Neural crest cell (in vitro differentiated cells): ENCODE results near the gene XKRX. TPM values are rescaled to one million over a fixed set of nuclear protein-coding genes. Genes with fewer than 3 reads are reported as not detected.

Experiments
- DNase-seq: peaks from one replicate; pipeline ENCODE4 v3.0.0; 2021; ENCODE audit warnings: low read depth, mixed read lengths, low spot score
- H3K27ac Mint-ChIP-seq: one replicate; pipeline ENCODE4 v1.8.0; 2021; ENCODE audit warnings: mild to moderate bottlenecking, mixed read lengths; ENCODE audit not compliant: unreplicated experiment
- H3K27me3 Mint-ChIP-seq: 2 replicates; pipeline ENCODE4 v1.8.0; 2021; ENCODE audit warnings: low read depth, mild to moderate bottlenecking, mixed read lengths
- H3K36me3 Mint-ChIP-seq: 2 replicates; pipeline ENCODE4 v1.8.0; 2021; ENCODE audit warnings: low read depth, mild to moderate bottlenecking, mixed read lengths
- H3K4me1 Mint-ChIP-seq: 2 replicates; pipeline ENCODE4 v1.8.0; 2021; ENCODE audit warnings: mixed read lengths
- H3K4me3 Mint-ChIP-seq: one replicate; pipeline ENCODE4 v1.8.0; 2021; ENCODE audit warnings: mild to moderate bottlenecking, mixed read lengths
- H3K9me3 Mint-ChIP-seq: 2 replicates; pipeline ENCODE4 v1.8.0; 2021; ENCODE audit warnings: mixed read lengths
- total RNA-seq: library from RNA; stranded (reverse); gene quantifications from 2 replicates; pipeline ENCODE4 v1.2.1, GENCODE V29; 2021
- TF ChIP-seq, protein P1 (sequence below): fragments of 200-600 bp; sonication (generic); conservative IDR thresholded peaks from 2 replicates; pipeline ENCODE4 v1.5.0; 2021; ENCODE audit warnings: antibody characterized with exemption, mild to moderate bottlenecking

Gene XKRX
- total RNA-seq, 1 donor from 2014 or later: 0.51 TPM

DNA sequence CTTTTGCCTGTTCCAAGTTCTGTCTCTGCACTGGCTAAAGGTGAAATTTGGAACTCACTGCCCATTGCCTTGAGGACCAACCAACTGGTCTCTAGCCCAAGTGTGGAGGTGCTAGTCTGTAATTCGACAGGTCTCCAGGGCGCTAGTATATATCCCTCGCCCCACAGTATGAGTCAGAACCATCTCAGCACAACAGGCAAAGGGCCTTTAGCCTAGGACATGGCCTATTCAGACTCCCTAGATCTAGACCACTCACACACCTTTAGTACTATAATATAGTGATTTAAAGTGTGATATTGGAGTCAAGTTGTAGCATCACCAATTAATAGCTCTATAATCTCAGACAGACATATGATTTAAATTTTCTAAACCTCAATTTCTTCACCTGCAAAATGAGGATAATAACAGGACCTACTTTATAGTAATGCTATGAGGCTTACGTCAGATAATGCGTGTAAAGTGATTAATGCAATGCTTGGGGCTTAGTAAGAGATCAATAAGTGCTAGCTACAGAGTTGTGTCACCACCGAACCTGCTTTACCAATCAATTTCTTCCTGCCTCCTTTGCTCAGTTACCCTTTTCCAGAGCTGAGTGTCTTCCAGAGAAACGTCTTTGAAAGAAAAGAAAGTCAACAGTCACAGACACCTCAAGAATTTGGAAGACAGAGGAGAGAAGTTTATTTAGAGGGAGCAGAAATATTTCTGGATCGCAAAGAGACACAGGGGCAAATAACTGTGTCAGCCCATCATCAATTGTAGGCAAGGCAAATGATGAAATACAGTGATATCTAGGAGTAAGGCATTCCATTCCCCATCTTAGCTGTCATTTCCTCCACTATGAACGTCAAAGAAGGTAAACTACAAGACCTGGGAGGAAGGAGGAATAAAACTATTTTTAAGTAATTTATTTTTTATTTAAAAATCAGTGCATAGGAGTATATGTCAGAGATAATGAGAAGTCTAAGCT, 56.8 kb downstream of the XKRX start:
- H3K4me1 Mint-ChIP-seq: no peaks in the 10 kb centered on the region
- no peak overlapping the region for H3K27ac Mint-ChIP-seq
- H3K9me3 Mint-ChIP-seq: no peaks in the 10 kb centered on the region

DNA sequence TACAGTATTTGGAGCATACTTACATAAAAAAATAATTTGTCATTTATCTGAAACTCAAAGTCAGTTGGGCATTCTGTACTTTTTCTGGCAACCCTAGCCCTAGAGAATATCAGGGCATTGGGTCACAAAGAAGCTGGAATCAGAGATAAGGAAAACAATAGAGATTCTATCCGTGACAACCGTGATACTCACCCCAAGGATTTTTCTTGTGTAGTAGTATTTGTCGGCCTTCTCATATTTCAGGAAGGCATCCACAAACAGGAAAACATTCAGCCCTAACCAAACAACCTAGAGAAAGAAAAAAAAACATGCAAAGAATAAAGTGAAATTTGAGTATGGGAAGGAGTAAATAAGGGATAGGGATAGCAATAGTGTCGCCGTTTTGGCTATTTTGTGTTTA, 58.2 kb downstream of the XKRX start:
- H3K4me3 Mint-ChIP-seq: no peak overlapping the region
- no peak for DNase-seq
- TF ChIP-seq, protein P1, sequence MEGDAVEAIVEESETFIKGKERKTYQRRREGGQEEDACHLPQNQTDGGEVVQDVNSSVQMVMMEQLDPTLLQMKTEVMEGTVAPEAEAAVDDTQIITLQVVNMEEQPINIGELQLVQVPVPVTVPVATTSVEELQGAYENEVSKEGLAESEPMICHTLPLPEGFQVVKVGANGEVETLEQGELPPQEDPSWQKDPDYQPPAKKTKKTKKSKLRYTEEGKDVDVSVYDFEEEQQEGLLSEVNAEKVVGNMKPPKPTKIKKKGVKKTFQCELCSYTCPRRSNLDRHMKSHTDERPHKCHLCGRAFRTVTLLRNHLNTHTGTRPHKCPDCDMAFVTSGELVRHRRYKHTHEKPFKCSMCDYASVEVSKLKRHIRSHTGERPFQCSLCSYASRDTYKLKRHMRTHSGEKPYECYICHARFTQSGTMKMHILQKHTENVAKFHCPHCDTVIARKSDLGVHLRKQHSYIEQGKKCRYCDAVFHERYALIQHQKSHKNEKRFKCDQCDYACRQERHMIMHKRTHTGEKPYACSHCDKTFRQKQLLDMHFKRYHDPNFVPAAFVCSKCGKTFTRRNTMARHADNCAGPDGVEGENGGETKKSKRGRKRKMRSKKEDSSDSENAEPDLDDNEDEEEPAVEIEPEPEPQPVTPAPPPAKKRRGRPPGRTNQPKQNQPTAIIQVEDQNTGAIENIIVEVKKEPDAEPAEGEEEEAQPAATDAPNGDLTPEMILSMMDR: no peak
- no peaks in the 10 kb centered on the region for H3K36me3 Mint-ChIP-seq
- no peaks in the 10 kb centered on the region for H3K4me1 Mint-ChIP-seq
- no peak overlapping the region for H3K27ac Mint-ChIP-seq
- no peaks in the 10 kb centered on the region for H3K9me3 Mint-ChIP-seq
- no peaks in the 10 kb centered on the region for H3K27me3 Mint-ChIP-seq

More for the DNA sequence above, 56.8 kb downstream of the XKRX start:
- H3K36me3 Mint-ChIP-seq: no peaks in the 10 kb centered on the region
- H3K27me3 Mint-ChIP-seq: no peaks in the 10 kb centered on the region
- no peak overlapping the region for H3K4me3 Mint-ChIP-seq
- no peak for DNase-seq
- TF ChIP-seq, protein P1: no peak

DNA sequence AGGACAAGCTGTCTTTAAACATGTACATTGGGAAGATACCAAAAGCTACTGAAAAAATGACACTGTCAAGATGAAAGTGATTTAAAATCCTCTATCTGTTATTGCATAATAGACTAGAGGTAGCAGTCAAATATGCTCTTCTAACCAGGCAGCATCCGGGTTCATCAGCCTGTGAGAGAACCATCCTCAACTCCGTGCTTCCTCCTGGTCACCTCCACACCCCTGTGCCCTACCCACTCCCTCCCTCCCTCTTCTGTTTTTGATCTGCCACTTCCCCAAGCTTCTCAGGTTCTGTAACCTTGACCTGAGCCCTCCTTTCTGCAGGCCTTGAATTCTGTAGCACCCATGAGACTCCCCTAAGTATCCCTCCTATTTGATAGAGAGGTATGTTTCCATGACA, 60.4 kb downstream of the XKRX start:
- Mint-ChIP-seq H3K4me3 (no peak overlapping the region), H3K27me3 (no peaks in the 10 kb centered on the region)

DNA sequence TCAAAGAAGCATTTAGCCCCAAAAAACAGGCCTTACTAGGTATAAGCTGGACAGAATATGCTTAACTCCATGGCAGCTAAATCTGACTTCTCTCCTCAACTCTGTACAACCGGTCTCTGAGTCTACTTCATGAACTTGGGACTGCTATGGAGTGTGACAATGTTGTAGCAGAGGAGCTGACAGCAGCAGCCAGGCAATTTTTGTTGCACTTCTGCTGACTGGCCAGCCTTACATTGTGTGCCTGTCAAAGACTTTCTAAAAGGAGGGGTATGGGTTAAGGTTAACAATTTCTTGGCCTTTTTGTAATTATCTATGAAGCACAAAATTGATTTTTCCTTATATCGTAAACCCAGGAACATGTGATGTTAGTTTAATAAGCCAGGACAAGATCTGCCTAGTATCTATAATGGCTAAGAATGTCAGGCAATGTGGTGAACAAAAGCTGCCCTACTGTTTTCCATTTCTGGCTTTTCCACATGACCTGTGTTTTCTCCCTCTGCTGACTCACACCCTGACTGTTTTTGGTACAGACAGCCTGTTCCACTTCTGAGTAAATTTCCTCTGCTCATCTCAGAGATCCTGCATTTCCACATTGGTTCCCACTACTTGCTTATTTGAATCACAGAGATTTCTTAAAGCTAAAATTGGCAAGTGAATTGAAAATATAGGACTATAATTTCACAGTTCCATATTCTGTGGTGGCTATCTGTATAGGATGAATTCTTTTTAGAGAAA, 63.9 kb downstream of the XKRX start:
- Mint-ChIP-seq H3K4me1 (peaks cover 7% of the 10 kb centered on the region), H3K4me3 (no peak overlapping the region), H3K36me3 (no peaks in the 10 kb centered on the region), H3K27me3 (peaks cover 2% of the 10 kb centered on the region), H3K9me3 (no peaks in the 10 kb centered on the region), H3K27ac (no peak overlapping the region)
- TF ChIP-seq, protein P1: no peak
- DNase-seq: no peak

More for the DNA sequence above, 60.4 kb downstream of the XKRX start:
- H3K4me1 Mint-ChIP-seq: peaks cover 7% of the 10 kb centered on the region
- H3K36me3 Mint-ChIP-seq: no peaks in the 10 kb centered on the region
- TF ChIP-seq, protein P1: no peak
- no peaks in the 10 kb centered on the region for H3K9me3 Mint-ChIP-seq
- no peak for DNase-seq
- H3K27ac Mint-ChIP-seq: no peak overlapping the region

Other genes starting within 250 kb of the XKRX start
- 3.8 and 4.5 TPM in 2 replicates for gene SYTL4, start 196.8 kb downstream of the XKRX start, total RNA-seq
- 28.7 and 30.1 TPM in 2 replicates for gene CSTF2, start 108.5 kb downstream of the XKRX start, total RNA-seq
- gene NOX1, start 54.6 kb downstream of the XKRX start, total RNA-seq: not detected in 2 replicates
- gene ARL13A, start 40.8 kb upstream of the XKRX start, total RNA-seq: not detected in 2 replicates
- gene TRMT2B, start 123.2 kb upstream of the XKRX start, total RNA-seq: 15.7 and 17.1 TPM in 2 replicates
- gene TMEM35A, start 150.0 kb upstream of the XKRX start, total RNA-seq: 8.7 and 9.1 TPM in 2 replicates
- gene CENPI, start 169.3 kb upstream of the XKRX start, total RNA-seq: 39.8 TPM in 2 replicates